Measurements from ENCODE around the gene FAM81A. TPM values are rescaled to one million over a fixed set of nuclear protein-coding genes. Genes with fewer than 3 reads are reported as not detected.

Gene FAM81A
- total RNA-seq, 2 donors from 2014 or later, result 1.2 TPM; not detected in 1

GRCh38 chr15:59543721-59544547, 105.9 kb downstream of the FAM81A start:
- Mint-ChIP-seq H3K4me1 (ENCODE audit: low read depth in 2 of 2) (peaks cover 0 to 8% of the 10 kb centered on the region in 2 donors), H3K27me3 (peaks cover 17 to 24% of the 10 kb centered on the region in 2 donors), H3K36me3 (no peaks in the 10 kb centered on the region), H3K4me3 (no peak overlapping the region), H3K27ac (no peak overlapping the region), H3K9me3 (no peaks in the 10 kb centered on the region)
- DNase-seq (ENCODE audit: low spot score) (no peak), ATAC-seq (peak in 1 of 2 donors; percentile 14)

- no peak for DNase-seq (ENCODE audit: low spot score)
- Mint-ChIP-seq H3K27me3 (peaks cover 18 to 32% of the 10 kb centered on the region in 2 donors), H3K27ac (no peak overlapping the region), H3K4me1 (ENCODE audit: low read depth in 2 of 2) (peaks cover 0 to 8% of the 10 kb centered on the region in 2 donors), H3K9me3 (no peaks in the 10 kb centered on the region), H3K4me3 (no peak overlapping the region), H3K36me3 (no peaks in the 10 kb centered on the region)
- no peak for ATAC-seq
Observed at GRCh38 chr15:59545573-59545972, 107.6 kb downstream of the FAM81A start.

- Mint-ChIP-seq H3K27ac (no peak overlapping the region), H3K4me1 (ENCODE audit: low read depth in 2 of 2) (peaks cover 0 to 2% of the 10 kb centered on the region in 2 donors), H3K36me3 (no peaks in the 10 kb centered on the region), H3K4me3 (no peak overlapping the region), H3K9me3 (no peaks in the 10 kb centered on the region), H3K27me3 (peaks cover 13 to 23% of the 10 kb centered on the region in 2 donors)
- DNase-seq (ENCODE audit: low spot score), result no peak
- no peak for ATAC-seq
Observed at GRCh38 chr15:59548501-59549226, 110.7 kb downstream of the FAM81A start.

DNA sequence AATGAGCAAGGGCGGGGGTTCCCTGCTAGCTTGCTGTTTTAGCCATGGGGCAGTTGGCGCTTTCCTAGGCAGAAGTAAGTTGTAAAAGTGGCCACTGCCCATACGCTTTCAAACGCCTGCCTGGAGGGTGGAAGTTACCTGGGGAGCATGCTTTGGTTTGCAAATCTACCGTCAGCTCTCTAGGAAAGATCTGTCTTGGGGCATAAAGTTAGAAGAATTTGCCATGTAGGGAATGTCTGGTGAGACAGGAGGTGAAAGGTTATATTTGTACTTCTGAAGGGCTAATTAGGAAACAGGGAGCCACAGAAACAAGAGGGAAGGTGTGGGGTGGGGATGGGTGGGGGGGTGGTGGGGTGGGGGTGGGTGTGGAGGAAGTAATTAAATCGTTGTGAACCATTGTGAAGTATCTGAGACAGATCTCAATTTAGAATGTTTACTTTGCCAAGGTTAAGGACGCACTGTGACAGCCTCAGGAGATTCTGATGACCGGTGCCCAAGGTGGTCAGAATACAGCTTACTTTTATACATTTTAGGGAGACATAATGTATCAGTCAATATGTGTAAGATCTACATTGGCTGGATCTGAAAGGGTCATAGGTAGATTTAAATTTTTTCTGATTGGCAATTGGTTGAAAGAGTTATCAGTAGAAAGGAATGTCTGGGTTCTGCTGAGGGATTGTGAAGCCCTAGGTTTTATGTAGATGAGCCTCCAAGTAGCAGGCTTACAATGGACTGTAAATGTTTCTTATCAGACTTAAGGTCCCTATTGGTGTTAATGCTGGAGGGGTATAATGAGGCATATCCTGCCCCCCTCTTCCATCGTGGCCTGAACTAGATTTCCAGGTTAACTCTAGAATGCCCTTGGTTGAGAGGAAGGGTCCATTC, 111.6 kb downstream of the FAM81A start:
- ATAC-seq (no peak), DNase-seq (ENCODE audit: low spot score) (no peak)
- no peaks in the 10 kb centered on the region for H3K36me3 Mint-ChIP-seq
- H3K27ac Mint-ChIP-seq, result no peak overlapping the region
- peaks cover 11 to 20% of the 10 kb centered on the region in 2 donors for H3K27me3 Mint-ChIP-seq
- H3K9me3 Mint-ChIP-seq, result no peaks in the 10 kb centered on the region
- H3K4me1 Mint-ChIP-seq (ENCODE audit: low read depth in 2 of 2), result no peaks in the 10 kb centered on the region
- no peak overlapping the region for H3K4me3 Mint-ChIP-seq

- ATAC-seq (no peak), DNase-seq (ENCODE audit: low spot score) (no peak)
- Mint-ChIP-seq H3K4me1 (ENCODE audit: low read depth in 2 of 2) (no peaks in the 10 kb centered on the region), H3K4me3 (no peak overlapping the region), H3K9me3 (no peaks in the 10 kb centered on the region), H3K27me3 (peaks cover 11 to 20% of the 10 kb centered on the region in 2 donors), H3K27ac (no peak overlapping the region), H3K36me3 (no peaks in the 10 kb centered on the region)
Observed at GRCh38 chr15:59550530-59550929, 112.5 kb downstream of the FAM81A start.

DNA sequence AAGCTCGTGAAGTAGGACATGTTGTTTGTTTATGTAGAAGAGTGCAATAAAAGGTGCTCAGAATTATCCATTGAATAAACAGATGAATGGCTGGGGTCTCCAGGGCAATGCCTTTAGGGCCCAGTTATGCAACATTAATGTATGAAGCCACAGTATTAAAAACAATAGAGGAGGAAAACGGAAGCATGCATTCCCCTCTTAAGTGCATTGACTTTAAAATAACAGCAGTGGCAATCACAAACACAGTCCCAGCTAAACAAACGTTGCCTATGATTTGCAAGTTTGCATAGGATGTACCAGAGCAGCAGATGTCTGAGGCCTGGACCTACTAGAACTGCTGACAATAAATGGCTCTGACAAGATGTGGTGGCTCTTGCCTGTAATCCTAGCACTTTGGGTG, 113.0 kb downstream of the FAM81A start:
- Mint-ChIP-seq H3K36me3 (no peaks in the 10 kb centered on the region), H3K4me3 (no peak overlapping the region), H3K9me3 (no peaks in the 10 kb centered on the region), H3K27ac (no peak overlapping the region), H3K27me3 (peaks cover 12 to 24% of the 10 kb centered on the region in 2 donors), H3K4me1 (ENCODE audit: low read depth in 2 of 2) (no peaks in the 10 kb centered on the region)
- ATAC-seq, result no peak
- DNase-seq (ENCODE audit: low spot score), result no peak

- ATAC-seq (no peak), DNase-seq (ENCODE audit: low spot score) (no peak)
- Mint-ChIP-seq H3K9me3 (no peaks in the 10 kb centered on the region), H3K4me1 (ENCODE audit: low read depth in 2 of 2) (no peaks in the 10 kb centered on the region), H3K4me3 (no peak overlapping the region), H3K27me3 (peaks cover 10 to 14% of the 10 kb centered on the region in 2 donors), H3K36me3 (no peaks in the 10 kb centered on the region), H3K27ac (no peak overlapping the region)
Observed at GRCh38 chr15:59553879-59554735, 116.1 kb downstream of the FAM81A start.

DNA sequence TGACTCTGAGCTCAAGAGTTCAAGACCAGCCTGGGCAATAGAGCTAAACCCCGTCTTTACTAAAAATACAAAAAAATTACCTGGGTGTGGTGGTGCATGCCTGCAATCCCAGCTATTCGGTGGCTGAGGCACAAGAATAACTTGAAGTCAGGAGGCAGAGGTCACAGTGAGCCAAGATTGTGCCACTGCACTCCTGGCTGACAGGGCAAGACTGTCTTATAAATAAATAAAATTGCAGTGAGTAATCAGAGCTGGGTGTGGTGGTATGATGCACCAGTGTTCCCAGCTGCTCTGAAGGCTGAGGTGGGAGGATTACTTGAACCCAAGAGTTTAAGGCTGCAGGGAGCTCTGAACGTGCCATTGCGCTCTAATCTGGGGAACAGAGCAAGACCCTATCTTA, 117.7 kb downstream of the FAM81A start:
- Mint-ChIP-seq H3K9me3 (no peaks in the 10 kb centered on the region), H3K27me3 (peaks cover 7 to 8% of the 10 kb centered on the region in 2 donors), H3K4me3 (no peak overlapping the region), H3K27ac (no peak overlapping the region), H3K4me1 (ENCODE audit: low read depth in 2 of 2) (no peaks in the 10 kb centered on the region), H3K36me3 (no peaks in the 10 kb centered on the region)
- ATAC-seq (no peak), DNase-seq (ENCODE audit: low spot score) (no peak)

- Mint-ChIP-seq H3K27ac (no peak overlapping the region), H3K27me3 (peaks cover 6 to 8% of the 10 kb centered on the region in 2 donors), H3K4me3 (no peak overlapping the region), H3K4me1 (ENCODE audit: low read depth in 2 of 2) (no peaks in the 10 kb centered on the region), H3K9me3 (no peaks in the 10 kb centered on the region), H3K36me3 (no peaks in the 10 kb centered on the region)
- DNase-seq (ENCODE audit: low spot score) (no peak), ATAC-seq (no peak)
Observed at GRCh38 chr15:59556380-59556779, 118.4 kb downstream of the FAM81A start.

- Mint-ChIP-seq H3K36me3 (no peaks in the 10 kb centered on the region), H3K4me1 (ENCODE audit: low read depth in 2 of 2) (no peaks in the 10 kb centered on the region), H3K27me3 (peaks cover 8 to 9% of the 10 kb centered on the region in 2 donors), H3K27ac (no peak overlapping the region), H3K9me3 (no peaks in the 10 kb centered on the region), H3K4me3 (no peak overlapping the region)
- DNase-seq (ENCODE audit: low spot score), result no peak
- no peak for ATAC-seq
Observed at GRCh38 chr15:59557581-59557980, 119.6 kb downstream of the FAM81A start.

DNA sequence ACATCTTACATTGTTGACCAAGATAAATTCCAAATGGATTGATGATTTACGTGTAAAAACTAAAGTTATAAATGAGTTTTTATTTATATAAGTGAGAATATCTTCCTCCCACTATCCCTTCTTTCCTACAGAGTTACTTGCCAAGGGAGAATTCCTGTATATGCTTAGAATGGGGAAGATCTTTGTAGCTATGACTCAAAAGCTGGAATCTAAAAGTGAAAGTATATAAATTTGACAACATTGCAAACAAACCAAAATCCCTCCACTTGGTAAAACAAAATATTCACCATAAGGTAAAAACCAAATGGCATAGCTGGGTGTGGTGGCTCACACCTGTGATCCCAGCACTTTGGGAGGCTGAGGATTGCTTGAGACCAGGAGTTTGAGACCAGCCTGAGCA, 120.9 kb downstream of the FAM81A start:
- ATAC-seq, result no peak

DNA sequence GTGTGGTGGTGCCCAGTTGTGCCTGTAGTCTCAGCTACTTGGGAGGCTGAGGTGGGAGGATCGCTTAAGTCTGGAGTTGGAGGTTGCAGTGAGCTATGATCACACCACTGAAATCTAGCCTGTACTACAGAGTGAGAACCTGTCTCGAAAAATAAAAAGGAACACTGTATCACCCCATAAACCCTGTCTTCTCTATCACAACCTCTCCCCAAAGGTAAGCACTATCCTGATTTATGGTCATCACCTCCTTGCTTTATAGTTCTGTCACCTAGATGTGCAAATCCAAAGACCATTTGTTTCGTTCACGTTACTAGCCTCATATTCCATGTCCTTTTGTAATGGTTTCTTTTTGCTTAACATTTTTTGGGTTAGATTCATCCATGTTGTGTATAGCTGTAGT, 123.6 kb downstream of the FAM81A start:
- Mint-ChIP-seq H3K4me1 (ENCODE audit: low read depth in 2 of 2) (no peaks in the 10 kb centered on the region), H3K27me3 (peaks cover 0 to 11% of the 10 kb centered on the region in 2 donors), H3K4me3 (no peak overlapping the region), H3K9me3 (no peaks in the 10 kb centered on the region), H3K27ac (no peak overlapping the region), H3K36me3 (no peaks in the 10 kb centered on the region)
- DNase-seq (ENCODE audit: low spot score), result no peak
- no peak for ATAC-seq

More for the DNA sequence above, 120.9 kb downstream of the FAM81A start:
- H3K4me3 Mint-ChIP-seq, result no peak overlapping the region
- H3K4me1 Mint-ChIP-seq (ENCODE audit: low read depth in 2 of 2), result no peaks in the 10 kb centered on the region
- H3K27me3 Mint-ChIP-seq, result peaks cover 8 to 14% of the 10 kb centered on the region in 2 donors
- no peak for DNase-seq (ENCODE audit: low spot score)
- no peaks in the 10 kb centered on the region for H3K36me3 Mint-ChIP-seq
- H3K27ac Mint-ChIP-seq, result no peak overlapping the region
- no peaks in the 10 kb centered on the region for H3K9me3 Mint-ChIP-seq
